ENCODE data around the gene CFAP45. TPM values are rescaled to one million over a fixed set of nuclear protein-coding genes. Genes with fewer than 3 reads are reported as not detected.

CFAP45 gene
- total and polyA plus RNA-seq, 2 of the 8 experiments (the other 6 are each of a cell fraction or from before 2014, with no cell fraction given): 0.05 TPM; not detected in 1

- TF ChIP-seq, protein P1, sequence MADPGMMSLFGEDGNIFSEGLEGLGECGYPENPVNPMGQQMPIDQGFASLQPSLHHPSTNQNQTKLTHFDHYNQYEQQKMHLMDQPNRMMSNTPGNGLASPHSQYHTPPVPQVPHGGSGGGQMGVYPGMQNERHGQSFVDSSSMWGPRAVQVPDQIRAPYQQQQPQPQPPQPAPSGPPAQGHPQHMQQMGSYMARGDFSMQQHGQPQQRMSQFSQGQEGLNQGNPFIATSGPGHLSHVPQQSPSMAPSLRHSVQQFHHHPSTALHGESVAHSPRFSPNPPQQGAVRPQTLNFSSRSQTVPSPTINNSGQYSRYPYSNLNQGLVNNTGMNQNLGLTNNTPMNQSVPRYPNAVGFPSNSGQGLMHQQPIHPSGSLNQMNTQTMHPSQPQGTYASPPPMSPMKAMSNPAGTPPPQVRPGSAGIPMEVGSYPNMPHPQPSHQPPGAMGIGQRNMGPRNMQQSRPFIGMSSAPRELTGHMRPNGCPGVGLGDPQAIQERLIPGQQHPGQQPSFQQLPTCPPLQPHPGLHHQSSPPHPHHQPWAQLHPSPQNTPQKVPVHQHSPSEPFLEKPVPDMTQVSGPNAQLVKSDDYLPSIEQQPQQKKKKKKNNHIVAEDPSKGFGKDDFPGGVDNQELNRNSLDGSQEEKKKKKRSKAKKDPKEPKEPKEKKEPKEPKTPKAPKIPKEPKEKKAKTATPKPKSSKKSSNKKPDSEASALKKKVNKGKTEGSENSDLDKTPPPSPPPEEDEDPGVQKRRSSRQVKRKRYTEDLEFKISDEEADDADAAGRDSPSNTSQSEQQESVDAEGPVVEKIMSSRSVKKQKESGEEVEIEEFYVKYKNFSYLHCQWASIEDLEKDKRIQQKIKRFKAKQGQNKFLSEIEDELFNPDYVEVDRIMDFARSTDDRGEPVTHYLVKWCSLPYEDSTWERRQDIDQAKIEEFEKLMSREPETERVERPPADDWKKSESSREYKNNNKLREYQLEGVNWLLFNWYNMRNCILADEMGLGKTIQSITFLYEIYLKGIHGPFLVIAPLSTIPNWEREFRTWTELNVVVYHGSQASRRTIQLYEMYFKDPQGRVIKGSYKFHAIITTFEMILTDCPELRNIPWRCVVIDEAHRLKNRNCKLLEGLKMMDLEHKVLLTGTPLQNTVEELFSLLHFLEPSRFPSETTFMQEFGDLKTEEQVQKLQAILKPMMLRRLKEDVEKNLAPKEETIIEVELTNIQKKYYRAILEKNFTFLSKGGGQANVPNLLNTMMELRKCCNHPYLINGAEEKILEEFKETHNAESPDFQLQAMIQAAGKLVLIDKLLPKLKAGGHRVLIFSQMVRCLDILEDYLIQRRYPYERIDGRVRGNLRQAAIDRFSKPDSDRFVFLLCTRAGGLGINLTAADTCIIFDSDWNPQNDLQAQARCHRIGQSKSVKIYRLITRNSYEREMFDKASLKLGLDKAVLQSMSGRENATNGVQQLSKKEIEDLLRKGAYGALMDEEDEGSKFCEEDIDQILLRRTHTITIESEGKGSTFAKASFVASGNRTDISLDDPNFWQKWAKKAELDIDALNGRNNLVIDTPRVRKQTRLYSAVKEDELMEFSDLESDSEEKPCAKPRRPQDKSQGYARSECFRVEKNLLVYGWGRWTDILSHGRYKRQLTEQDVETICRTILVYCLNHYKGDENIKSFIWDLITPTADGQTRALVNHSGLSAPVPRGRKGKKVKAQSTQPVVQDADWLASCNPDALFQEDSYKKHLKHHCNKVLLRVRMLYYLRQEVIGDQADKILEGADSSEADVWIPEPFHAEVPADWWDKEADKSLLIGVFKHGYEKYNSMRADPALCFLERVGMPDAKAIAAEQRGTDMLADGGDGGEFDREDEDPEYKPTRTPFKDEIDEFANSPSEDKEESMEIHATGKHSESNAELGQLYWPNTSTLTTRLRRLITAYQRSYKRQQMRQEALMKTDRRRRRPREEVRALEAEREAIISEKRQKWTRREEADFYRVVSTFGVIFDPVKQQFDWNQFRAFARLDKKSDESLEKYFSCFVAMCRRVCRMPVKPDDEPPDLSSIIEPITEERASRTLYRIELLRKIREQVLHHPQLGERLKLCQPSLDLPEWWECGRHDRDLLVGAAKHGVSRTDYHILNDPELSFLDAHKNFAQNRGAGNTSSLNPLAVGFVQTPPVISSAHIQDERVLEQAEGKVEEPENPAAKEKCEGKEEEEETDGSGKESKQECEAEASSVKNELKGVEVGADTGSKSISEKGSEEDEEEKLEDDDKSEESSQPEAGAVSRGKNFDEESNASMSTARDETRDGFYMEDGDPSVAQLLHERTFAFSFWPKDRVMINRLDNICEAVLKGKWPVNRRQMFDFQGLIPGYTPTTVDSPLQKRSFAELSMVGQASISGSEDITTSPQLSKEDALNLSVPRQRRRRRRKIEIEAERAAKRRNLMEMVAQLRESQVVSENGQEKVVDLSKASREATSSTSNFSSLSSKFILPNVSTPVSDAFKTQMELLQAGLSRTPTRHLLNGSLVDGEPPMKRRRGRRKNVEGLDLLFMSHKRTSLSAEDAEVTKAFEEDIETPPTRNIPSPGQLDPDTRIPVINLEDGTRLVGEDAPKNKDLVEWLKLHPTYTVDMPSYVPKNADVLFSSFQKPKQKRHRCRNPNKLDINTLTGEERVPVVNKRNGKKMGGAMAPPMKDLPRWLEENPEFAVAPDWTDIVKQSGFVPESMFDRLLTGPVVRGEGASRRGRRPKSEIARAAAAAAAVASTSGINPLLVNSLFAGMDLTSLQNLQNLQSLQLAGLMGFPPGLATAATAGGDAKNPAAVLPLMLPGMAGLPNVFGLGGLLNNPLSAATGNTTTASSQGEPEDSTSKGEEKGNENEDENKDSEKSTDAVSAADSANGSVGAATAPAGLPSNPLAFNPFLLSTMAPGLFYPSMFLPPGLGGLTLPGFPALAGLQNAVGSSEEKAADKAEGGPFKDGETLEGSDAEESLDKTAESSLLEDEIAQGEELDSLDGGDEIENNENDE (IDR thresholded peaks at IDR 0.05; ENCODE audit: insufficient replicate concordance, low read length): no peak
- TF ChIP-seq CBX5 (IDR thresholded peaks at IDR 0.05; ENCODE audit: low read depth, low read length) (no peak), SP1 (IDR thresholded peaks at IDR 0.05; ENCODE audit: low read depth, low read length) (no peak), PHF8 (conservative IDR thresholded peaks at IDR 0.05; ENCODE audit: low read depth, low read length) (no peak), KDM5A (IDR thresholded peaks at IDR 0.05; ENCODE audit: low read length) (no peak), MAFK (IDR thresholded peaks at IDR 0.05; ENCODE audit: low read depth, low read length) (no peak)
Measured at GRCh38 chr1:159920202-159920601, 20.2 kb upstream of the CFAP45 start (continued).

Data from H1 (cell line).